BJ (cell line): ENCODE data around the gene TRPC4AP. TPM values are rescaled to one million over a fixed set of nuclear protein-coding genes. Genes with fewer than 3 reads are reported as not detected.

ENCODE experiments used
- CTCF ChIA-PET: fragments of 350-600 bp; formaldehyde crosslinking; extraction: SDS; loops from one replicate; lab custom pipeline; 2021; ENCODE audit warnings: antibody characterized with exemption, inconsistent platforms; lab: Yijun Ruan, JAX
- POLR2A ChIA-PET: fragments of 300-600 bp; sonication (Branson Sonifier 250); formaldehyde crosslinking; extraction: SDS; loops from one replicate; lab custom pipeline; 2021; ENCODE audit warnings: antibody characterized with exemption; lab: Charles Lee
- DNase-seq: peaks from one replicate; pipeline ENCODE4 v3.0.0-alpha.2; 2011; ENCODE audit warnings: low read depth
- H3K27me3 ChIP-seq: 2 replicates; pipeline ENCODE4 v1.6.0; 2011; ENCODE audit warnings: low read length; ENCODE audit not compliant: control insufficient read depth, insufficient read depth
- H3K36me3 ChIP-seq: 2 replicates; pipeline ENCODE4 v1.5.1; 2011; ENCODE audit warnings: low read length; ENCODE audit not compliant: control insufficient read depth, insufficient read depth
- H3K4me3 ChIP-seq: 2 replicates; pipeline ENCODE4 v1.5.1; 2011; ENCODE audit warnings: low read depth, mild to moderate bottlenecking, control low read depth, low read length
- polyA plus RNA-seq: library from polyadenylated mRNA; depleted of rRNA; stranded (reverse); fragments of >200 nt; gene quantifications from 2 replicates; pipeline ENCODE4 v1.2.3, GENCODE V29; 2011
- TF ChIP-seq, protein P1 (sequence below): IDR thresholded peaks from 2 replicates; pipeline ENCODE4 v1.5.1; 2011; ENCODE audit warnings: low read depth, mild to moderate bottlenecking, control low read depth, inconsistent platforms, low read length, moderate library complexity; ENCODE audit not compliant: insufficient read depth

The TRPC4AP gene
- polyA plus RNA-seq, 1 experiment: 111 TPM

DNA sequence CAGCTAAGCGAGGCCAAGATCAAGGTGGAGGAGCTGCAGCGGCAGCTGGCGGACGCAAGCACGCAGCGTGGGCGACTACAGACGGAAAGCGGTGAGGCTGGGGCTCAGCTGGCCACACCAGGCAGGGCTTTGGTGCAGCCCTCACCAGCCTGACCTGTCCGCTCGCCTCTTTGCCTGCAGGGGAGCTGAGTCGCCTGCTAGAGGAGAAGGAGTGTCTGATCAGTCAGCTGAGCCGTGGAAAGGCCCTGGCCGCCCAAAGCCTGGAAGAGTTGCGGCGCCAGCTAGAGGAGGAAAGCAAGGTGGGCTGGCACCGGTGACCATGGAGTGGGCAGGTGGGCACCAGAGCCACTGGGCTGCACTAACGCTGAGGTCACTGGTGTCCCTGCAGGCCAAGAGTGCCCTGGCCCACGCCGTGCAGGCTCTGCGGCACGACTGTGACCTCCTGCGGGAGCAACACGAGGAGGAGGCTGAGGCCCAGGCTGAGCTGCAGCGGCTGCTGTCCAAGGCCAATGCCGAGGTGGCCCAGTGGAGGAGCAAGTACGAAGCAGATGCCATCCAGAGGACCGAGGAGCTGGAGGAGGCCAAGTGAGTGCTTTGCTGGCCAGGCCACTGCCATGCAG is 94.2 kb downstream of the TRPC4AP start:
- POLR2A ChIA-PET: no interaction called here
- Histone ChIP-seq H3K27me3 (no peaks in the 10 kb centered on the region), H3K4me3 (no peak overlapping the region), H3K36me3 (peaks cover 50% of the 10 kb centered on the region)
- no peak for DNase-seq
- TF ChIP-seq, protein P1, sequence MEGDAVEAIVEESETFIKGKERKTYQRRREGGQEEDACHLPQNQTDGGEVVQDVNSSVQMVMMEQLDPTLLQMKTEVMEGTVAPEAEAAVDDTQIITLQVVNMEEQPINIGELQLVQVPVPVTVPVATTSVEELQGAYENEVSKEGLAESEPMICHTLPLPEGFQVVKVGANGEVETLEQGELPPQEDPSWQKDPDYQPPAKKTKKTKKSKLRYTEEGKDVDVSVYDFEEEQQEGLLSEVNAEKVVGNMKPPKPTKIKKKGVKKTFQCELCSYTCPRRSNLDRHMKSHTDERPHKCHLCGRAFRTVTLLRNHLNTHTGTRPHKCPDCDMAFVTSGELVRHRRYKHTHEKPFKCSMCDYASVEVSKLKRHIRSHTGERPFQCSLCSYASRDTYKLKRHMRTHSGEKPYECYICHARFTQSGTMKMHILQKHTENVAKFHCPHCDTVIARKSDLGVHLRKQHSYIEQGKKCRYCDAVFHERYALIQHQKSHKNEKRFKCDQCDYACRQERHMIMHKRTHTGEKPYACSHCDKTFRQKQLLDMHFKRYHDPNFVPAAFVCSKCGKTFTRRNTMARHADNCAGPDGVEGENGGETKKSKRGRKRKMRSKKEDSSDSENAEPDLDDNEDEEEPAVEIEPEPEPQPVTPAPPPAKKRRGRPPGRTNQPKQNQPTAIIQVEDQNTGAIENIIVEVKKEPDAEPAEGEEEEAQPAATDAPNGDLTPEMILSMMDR: no peak
- CTCF ChIA-PET: interaction anchor here (0.9 to 3.7 kb wide), 6 partner anchors 9 to 181 kb away, joined by 3 to 17 read pairs (median 3); partner anchors contain the start of gene GGT7

DNA sequence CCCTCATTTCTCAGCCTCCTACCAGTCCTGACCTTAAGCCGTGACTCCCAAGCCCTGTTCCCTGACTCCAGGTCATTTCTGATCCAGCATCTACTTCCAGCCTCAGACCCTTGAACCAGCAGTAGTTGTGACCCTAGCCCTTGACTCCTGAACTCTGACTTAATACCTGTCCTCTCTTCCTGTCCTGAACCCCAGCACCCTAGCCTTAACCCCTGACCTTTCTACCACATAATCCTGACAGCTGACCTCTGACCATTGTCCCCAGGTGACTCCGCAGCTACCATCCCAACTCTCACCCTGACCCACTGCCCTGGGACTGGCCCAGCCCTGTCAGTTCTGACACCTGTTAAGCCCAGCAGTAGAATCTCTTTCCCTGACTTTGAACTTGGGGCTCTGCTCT is 94.8 kb downstream of the TRPC4AP start:
- ChIA-PET POLR2A (no interaction called here), CTCF (interaction anchor here (0.5 to 2.5 kb wide), 5 partner anchors 9 to 180 kb away, joined by 3 to 7 read pairs (median 3); partner anchors contain the start of gene GGT7)
- TF ChIP-seq, protein P1: no peak
- H3K36me3 ChIP-seq: peaks cover 44% of the 10 kb centered on the region
- no peaks in the 10 kb centered on the region for H3K27me3 ChIP-seq
- no peak for DNase-seq
- H3K4me3 ChIP-seq: no peak overlapping the region

GRCh38 chr20:34997131-34997561 is 95.5 kb downstream of the TRPC4AP start:
- peaks cover 39% of the 10 kb centered on the region for H3K36me3 ChIP-seq
- POLR2A ChIA-PET: no interaction called here
- TF ChIP-seq, protein P1: no peak
- no peaks in the 10 kb centered on the region for H3K27me3 ChIP-seq
- H3K4me3 ChIP-seq: no peak overlapping the region
- no peak for DNase-seq
- CTCF ChIA-PET: interaction anchor here (0.5 to 2.5 kb wide), 4 partner anchors 8 to 124 kb away, joined by 3 to 7 read pairs (median 3); partner anchors contain the start of gene GGT7

GRCh38 chr20:34996243-34997028 is 96.2 kb downstream of the TRPC4AP start:
- Histone ChIP-seq H3K4me3 (no peak overlapping the region), H3K27me3 (no peaks in the 10 kb centered on the region), H3K36me3 (peaks cover 35% of the 10 kb centered on the region)
- CTCF ChIA-PET: interaction anchor here (0.9 to 2.5 kb wide), 3 partner anchors 7 to 119 kb away, joined by 3 to 7 read pairs (median 3); no protein-coding TSS in a partner anchor
- TF ChIP-seq, protein P1: no peak
- POLR2A ChIA-PET: no interaction called here
- no peak for DNase-seq

- Histone ChIP-seq H3K36me3 (peaks cover 27% of the 10 kb centered on the region), H3K4me3 (no peak overlapping the region), H3K27me3 (no peaks in the 10 kb centered on the region)
- ChIA-PET POLR2A (no interaction called here), CTCF (interaction anchor here (0.7 to 1.2 kb wide), 3 partner anchors 9 to 121 kb away, joined by 3 read pairs; no protein-coding TSS in a partner anchor)
- DNase-seq: no peak
- TF ChIP-seq, protein P1: no peak
Observed at GRCh38 chr20:34995696-34996095, 96.9 kb downstream of the TRPC4AP start.
